Choroid plexus epithelial cell (primary cell): ENCODE measurements around the gene ENG.
"Not testable (repeated sequence)": the region's sequence is repeated elsewhere in the genome, so short reads cannot be mapped to it uniquely, and the experiment has no call there.

Source experiments
- DNase-seq: peaks from one replicate; pipeline ENCODE4 v3.0.0-alpha.2; 2010; ENCODE audit warnings: low read depth
- H3K4me3 ChIP-seq: 2 replicates; pipeline ENCODE4 v1.5.1; 2011; ENCODE audit warnings: low read depth, mild to moderate bottlenecking, control low read depth, low read length, moderate library complexity
- TF ChIP-seq, protein P1 (sequence below): conservative IDR thresholded peaks from 2 replicates; pipeline ENCODE4 v1.5.1; 2011; ENCODE audit warnings: low read depth, mild to moderate bottlenecking, control low read depth, inconsistent platforms, low read length, moderate library complexity

ENG gene

DNA sequence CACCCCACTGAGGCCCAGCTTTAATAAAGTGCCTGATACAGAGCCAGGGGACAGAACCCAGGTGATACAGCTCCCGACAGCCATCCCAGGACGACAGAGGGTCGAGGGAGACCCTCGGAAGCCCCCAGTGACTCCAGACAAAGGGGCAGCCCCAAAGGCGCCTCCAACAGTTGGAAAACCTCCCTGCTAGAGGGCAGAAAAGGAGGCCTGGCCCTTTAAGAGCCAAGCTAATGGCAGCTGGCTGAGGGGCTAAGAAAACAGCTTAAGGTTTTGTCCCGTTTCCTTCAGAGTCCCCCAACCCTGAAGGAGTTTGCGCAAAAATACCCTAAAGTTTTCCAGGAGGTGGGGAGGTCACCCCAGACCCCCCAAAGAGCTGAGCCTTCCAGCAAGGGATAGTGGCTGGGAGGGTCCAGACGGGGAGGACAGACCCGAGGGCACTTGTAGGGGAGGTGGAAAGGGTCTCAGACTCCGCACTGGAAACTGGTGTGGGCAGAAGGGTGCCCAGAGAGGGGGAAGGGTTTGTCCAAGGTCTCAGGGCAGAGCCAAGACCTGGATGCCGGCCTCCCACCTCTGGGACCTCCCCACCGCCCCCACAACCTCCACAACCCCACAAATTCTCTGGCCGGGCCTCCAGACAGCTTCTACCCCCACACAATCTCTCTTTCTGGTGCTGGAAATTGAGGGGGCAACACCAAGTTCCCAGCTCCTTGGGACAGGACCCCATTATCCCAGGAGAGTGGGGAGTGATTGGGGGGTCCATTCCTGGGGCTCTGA, 31.2 kb upstream of the ENG start:
- TF ChIP-seq, protein P1, sequence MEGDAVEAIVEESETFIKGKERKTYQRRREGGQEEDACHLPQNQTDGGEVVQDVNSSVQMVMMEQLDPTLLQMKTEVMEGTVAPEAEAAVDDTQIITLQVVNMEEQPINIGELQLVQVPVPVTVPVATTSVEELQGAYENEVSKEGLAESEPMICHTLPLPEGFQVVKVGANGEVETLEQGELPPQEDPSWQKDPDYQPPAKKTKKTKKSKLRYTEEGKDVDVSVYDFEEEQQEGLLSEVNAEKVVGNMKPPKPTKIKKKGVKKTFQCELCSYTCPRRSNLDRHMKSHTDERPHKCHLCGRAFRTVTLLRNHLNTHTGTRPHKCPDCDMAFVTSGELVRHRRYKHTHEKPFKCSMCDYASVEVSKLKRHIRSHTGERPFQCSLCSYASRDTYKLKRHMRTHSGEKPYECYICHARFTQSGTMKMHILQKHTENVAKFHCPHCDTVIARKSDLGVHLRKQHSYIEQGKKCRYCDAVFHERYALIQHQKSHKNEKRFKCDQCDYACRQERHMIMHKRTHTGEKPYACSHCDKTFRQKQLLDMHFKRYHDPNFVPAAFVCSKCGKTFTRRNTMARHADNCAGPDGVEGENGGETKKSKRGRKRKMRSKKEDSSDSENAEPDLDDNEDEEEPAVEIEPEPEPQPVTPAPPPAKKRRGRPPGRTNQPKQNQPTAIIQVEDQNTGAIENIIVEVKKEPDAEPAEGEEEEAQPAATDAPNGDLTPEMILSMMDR, result no peak
- no peak for DNase-seq
- H3K4me3 ChIP-seq, result no peak overlapping the region

DNA sequence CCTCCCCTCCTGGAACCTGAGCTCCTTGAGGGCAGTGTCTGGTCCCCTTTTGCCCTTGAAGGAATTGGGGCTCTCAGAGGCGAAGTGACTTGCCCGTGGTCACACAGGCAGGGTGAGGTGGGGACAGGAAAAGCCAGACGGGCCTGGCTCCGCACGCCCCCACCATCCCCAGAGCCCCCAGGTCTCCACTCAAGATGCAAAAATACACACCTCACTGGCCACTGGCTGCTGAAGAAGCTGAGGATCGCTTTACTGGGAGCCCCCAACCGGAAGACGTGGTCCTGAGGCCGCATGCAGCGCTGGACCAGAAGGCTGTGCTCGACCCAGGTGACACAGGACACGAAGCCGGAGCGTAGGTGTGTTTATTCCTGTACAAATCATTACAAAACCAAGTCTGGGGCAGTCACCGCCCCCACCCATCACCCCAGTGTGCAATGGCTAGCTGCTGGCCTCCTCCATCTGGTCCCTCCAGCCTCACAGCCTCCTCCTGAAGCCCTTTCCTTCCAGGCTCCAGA, 30.6 kb upstream of the ENG start:
- H3K4me3 ChIP-seq, result no peak overlapping the region
- TF ChIP-seq, protein P1, result no peak
- DNase-seq, result no peak

DNA sequence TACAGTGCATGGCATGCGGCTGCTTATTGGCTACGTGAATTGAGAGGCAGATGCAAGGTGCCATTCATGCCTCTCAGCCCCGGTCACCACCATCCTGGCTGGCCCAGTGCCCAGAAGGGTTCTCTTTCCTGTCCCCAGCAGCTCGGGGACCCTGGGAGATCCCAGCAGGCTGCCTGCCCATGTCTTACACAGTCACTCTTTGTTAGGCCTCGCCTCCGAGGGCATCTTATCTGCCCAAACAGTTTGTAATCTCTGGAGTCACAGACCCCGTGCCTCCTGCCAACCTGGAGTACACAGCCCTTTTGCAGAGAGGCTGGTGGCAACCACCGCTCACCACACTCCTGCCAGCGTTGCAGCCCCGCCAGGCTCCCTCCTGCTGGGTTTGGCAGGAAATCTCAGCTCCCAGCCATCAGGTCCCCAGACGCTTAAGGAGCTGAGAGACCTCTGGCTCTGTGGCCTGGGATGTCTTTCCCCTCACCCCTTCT, 30.0 kb upstream of the ENG start:
- no peak overlapping the region for H3K4me3 ChIP-seq
- TF ChIP-seq, protein P1, result no peak
- no peak for DNase-seq

DNA sequence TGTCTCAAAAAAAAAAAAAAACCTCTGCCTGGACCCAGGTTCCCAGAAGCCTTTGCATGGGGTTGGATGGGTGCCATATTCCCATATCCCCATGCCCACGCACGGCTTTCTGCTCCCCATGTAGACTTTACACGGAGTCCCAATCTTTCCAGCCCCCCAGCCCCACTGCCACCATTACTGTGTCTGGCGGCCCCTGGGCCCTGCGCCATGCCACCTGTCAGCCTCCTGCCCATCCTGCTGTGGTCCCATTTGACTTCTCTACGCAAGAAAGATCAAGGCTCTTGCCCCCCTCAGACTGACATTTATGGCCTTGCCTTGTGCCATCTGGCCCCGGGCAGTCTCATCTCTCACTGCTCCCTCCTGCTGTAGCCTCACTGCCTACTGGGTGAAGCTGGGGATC, 29.5 kb upstream of the ENG start:
- TF ChIP-seq, protein P1, result no peak
- no peak for DNase-seq
- no peak overlapping the region for H3K4me3 ChIP-seq

DNA sequence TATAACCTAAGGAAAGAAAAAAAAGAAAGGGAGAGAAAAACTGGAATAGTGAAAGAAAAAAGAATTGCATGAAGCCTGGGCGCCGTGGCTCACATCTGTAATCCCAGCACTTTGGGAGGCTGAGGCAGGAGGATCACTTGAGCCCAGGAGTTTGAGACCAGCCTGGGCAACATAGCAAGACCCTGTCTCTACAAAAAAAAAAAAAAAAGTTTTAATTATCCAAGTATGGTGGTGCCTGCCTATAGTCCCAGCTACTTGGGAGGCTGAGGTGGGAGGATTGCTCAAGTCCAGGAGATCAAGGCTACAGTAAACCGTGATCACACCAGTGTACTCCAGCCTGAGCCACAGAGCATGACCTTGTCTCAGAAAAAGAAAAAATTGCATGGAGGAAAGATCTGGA, 27.3 kb upstream of the ENG start:
- not testable (repeated sequence) for DNase-seq, H3K4me3 ChIP-seq

DNA sequence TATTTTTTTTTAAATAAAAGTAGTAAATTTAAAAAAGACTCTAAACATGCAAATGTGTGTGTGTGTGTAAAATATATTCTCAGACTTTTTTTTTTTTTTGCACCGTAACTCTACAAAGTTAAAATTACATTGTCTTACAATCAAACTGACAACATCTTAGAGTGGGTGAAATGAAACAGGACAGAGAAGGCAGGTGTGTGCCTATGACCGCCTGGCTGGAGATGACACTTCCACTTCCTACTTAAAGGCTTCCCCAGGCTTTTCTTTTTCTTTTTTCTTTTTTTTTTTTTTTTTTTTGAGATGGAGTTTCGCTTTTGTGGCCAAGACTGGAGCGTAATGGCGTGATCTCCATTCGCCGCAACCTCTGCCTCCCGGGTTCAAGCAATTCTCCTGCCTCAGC, 25.7 kb upstream of the ENG start:
- DNase-seq, result no peak
- TF ChIP-seq, protein P1, result no peak
- H3K4me3 ChIP-seq, result no peak overlapping the region

DNA sequence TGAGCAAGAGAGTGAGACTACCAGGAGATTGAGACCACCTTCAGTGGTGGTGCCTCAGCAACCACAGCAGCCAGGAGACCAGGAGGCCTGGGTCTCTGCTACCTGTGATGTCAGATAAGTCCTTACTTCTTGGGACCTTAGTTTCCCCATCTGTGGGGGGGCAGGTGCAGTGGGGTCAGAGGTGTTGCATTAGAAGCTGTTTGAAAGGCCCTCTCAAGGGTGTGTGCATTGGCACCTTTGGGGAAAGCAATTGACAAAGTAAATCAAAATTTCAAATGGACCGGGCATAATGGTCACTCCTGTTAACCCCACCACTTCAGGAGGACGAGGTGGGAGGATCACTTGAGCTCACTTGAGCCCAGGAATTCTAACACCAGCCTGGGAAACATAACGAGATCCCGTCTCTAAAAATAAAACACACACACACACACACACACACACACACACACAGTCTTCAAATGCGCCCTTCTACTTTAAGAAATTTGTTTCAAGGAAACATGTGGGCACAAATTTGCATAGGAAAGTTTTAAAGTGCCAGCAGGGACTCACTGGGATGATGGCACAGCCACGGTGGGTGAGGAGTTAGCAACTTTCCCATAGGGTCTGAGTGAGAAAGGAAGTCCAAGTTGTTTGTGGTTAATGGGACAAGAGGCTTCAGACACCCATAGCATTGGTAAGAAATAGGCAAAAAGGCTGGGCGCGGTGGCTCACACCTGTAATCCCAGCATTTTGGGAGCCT, 24.4 kb upstream of the ENG start:
- H3K4me3 ChIP-seq, result no peak overlapping the region
- TF ChIP-seq, protein P1, result no peak
- DNase-seq, result no peak
